Natural killer cell (primary cell): ENCODE measurements around the gene POLR3E. TPM values are rescaled to one million over a fixed set of nuclear protein-coding genes. Genes with fewer than 3 reads are reported as not detected.

Experiments used
- ATAC-seq, 3 donors: fragments of 150-1000 bp in 2 of 3; fragments of 200-7000 bp in 1 of 3; cut with Tn5 transposase; 1 replicate in 1 of 3; 2 replicates in 2 of 3; pipeline ENCODE4 v1.10.0; 2021; ENCODE audit warnings: mild to moderate bottlenecking in 2 of 3, moderate library complexity in 2 of 3
- DNase-seq, 2 donors: peaks; one replicate each; pipeline versions ENCODE4 v3.0.0 to v3.0.0-alpha.2; 2013 to 2021; ENCODE audit warnings: mixed read lengths in 1 of 2
- H3K27ac ChIP-seq: one replicate; pipeline ENCODE4 v1.5.1; 2013; ENCODE audit warnings: mild to moderate bottlenecking, low read length
- H3K27me3 ChIP-seq: one replicate; pipeline ENCODE4 v1.6.1; 2013; ENCODE audit warnings: low read length; ENCODE audit not compliant: control insufficient read depth, insufficient read depth
- H3K36me3 ChIP-seq: one replicate; pipeline ENCODE4 v1.6.1; 2013; ENCODE audit warnings: low read length; ENCODE audit not compliant: control insufficient read depth, insufficient read depth
- H3K4me1 ChIP-seq: one replicate; pipeline ENCODE4 v1.6.1; 2013; ENCODE audit warnings: low read length; ENCODE audit not compliant: control insufficient read depth, insufficient read depth
- H3K4me3 ChIP-seq: one replicate; pipeline ENCODE4 v1.5.1; 2013; ENCODE audit warnings: low read length
- H3K9me3 ChIP-seq: one replicate; pipeline ENCODE4 v1.6.1; 2013; ENCODE audit warnings: low read length; ENCODE audit not compliant: control insufficient read depth, insufficient read depth
- H3K27ac Mint-ChIP-seq, 2 donors: one replicate each; pipeline ENCODE4 v1.8.0; 2022; ENCODE audit warnings: mild to moderate bottlenecking in 2 of 2, mixed read lengths in 2 of 2, moderate library complexity in 1 of 2
- H3K27me3 Mint-ChIP-seq, 2 donors: one replicate each; pipeline ENCODE4 v1.8.0; 2022; ENCODE audit warnings: low read depth in 2 of 2, mixed read lengths in 2 of 2
- H3K36me3 Mint-ChIP-seq: one replicate; pipeline ENCODE4 v1.8.0; 2022; ENCODE audit warnings: mixed read lengths
- H3K4me1 Mint-ChIP-seq, 2 donors: one replicate each; pipeline ENCODE4 v1.8.0; 2022; ENCODE audit warnings: mixed read lengths in 2 of 2
- H3K4me3 Mint-ChIP-seq: one replicate; pipeline ENCODE4 v1.8.0; 2022; ENCODE audit warnings: mild to moderate bottlenecking, moderate library complexity, mixed read lengths
- H3K9me3 Mint-ChIP-seq, 2 donors: one replicate each; pipeline ENCODE4 v1.8.0; 2022; ENCODE audit warnings: mixed read lengths in 2 of 2
- WGBS: methylation state at CpG from one replicate; pipeline ENCODE4 v1.1.7; 2013; ENCODE audit warnings: missing lambda C conversion rate; ENCODE audit not compliant: insufficient coverage; 5-methylcytosine and 5-hydroxymethylcytosine counted together
- intact Hi-C: fragments of 100-400 bp; cut with micrococcal nuclease; formaldehyde crosslinking; loops from one replicate; pipeline ENCODE4 v1.14.2; 2022
- total RNA-seq, 4 donors: library from RNA; stranded (reverse); fragments of 120-200 nt in 1 of 4; gene quantifications; one replicate each; pipeline versions ENCODE4 v1.2.3 to v1.2.4, GENCODE V29; 2013 to 2022
- TF ChIP-seq, protein P1 (sequence below): fragments of 200-600 bp; IDR thresholded peaks from one replicate; pipeline ENCODE4 v1.8.0; 2022; ENCODE audit warnings: antibody characterized with exemption

POLR3E gene
- total RNA-seq, 3 donors from 2014 or later (not counting 1 experiment from before 2014, with no cell fraction given), result 95.0 to 116 (median 104) TPM

DNA sequence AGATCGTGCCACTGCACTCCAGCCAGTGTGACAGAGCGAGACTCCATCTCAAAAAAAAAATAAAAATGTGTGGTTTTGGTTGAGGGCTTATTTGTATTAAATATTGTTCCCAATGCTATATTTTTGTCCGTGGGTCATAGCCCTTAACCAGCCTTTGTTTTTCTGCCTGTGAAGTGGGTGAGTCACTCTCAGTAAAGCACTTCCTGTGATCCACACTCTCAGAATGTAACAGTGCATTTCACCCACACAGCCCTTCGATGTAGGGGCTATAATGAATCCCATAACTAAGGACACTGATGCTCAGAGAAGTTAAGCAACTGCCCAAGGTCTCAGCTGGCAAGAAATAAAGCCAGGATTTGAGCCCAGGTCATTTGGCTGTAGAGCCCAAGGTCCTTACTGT lies 34.7 kb upstream of the POLR3E start:
- peaks cover 19% of the 10 kb centered on the region for H3K4me1 ChIP-seq
- no peaks in the 10 kb centered on the region for H3K9me3 ChIP-seq
- Mint-ChIP-seq H3K36me3 (no peaks in the 10 kb centered on the region), H3K27me3 (no peaks in the 10 kb centered on the region), H3K27ac (peak overlapping the region; percentile 74), H3K4me1 (peaks cover 11 to 22% of the 10 kb centered on the region in 2 donors), H3K4me3 (no peak overlapping the region), H3K9me3 (no peaks in the 10 kb centered on the region)
- ATAC-seq (peak; percentile 65 to 93 (median 85)), DNase-seq (no peak)
- intact Hi-C loops, result no loop called here
- H3K4me3 ChIP-seq, result no peak overlapping the region
- peaks cover 24% of the 10 kb centered on the region for H3K36me3 ChIP-seq
- H3K27ac ChIP-seq, result peak overlapping the region; percentile 11
- TF ChIP-seq, protein P1, sequence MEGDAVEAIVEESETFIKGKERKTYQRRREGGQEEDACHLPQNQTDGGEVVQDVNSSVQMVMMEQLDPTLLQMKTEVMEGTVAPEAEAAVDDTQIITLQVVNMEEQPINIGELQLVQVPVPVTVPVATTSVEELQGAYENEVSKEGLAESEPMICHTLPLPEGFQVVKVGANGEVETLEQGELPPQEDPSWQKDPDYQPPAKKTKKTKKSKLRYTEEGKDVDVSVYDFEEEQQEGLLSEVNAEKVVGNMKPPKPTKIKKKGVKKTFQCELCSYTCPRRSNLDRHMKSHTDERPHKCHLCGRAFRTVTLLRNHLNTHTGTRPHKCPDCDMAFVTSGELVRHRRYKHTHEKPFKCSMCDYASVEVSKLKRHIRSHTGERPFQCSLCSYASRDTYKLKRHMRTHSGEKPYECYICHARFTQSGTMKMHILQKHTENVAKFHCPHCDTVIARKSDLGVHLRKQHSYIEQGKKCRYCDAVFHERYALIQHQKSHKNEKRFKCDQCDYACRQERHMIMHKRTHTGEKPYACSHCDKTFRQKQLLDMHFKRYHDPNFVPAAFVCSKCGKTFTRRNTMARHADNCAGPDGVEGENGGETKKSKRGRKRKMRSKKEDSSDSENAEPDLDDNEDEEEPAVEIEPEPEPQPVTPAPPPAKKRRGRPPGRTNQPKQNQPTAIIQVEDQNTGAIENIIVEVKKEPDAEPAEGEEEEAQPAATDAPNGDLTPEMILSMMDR, result no peak
- 45% methylated on average over 4 of the region's 4 CpGs for WGBS
- no peaks in the 10 kb centered on the region for H3K27me3 ChIP-seq

- no peak for ATAC-seq
- Histone ChIP-seq H3K9me3 (no peaks in the 10 kb centered on the region), H3K4me1 (peaks cover 19% of the 10 kb centered on the region), H3K36me3 (peaks cover 12% of the 10 kb centered on the region), H3K4me3 (no peak overlapping the region), H3K27me3 (no peaks in the 10 kb centered on the region), H3K27ac (no peak overlapping the region)
- H3K27ac Mint-ChIP-seq, result peak overlapping the region in 1 of 2 donors; percentile 74
- DNase-seq, result peak in 1 of 2 donors; percentile 46
- no peaks in the 10 kb centered on the region for H3K9me3 Mint-ChIP-seq
- 95% methylated on average over 7 of the region's 7 CpGs for WGBS
- TF ChIP-seq, protein P1, result no peak
- H3K36me3 Mint-ChIP-seq, result peaks cover 5% of the 10 kb centered on the region
- no peak overlapping the region for H3K4me3 Mint-ChIP-seq
- intact Hi-C loops, result no loop called here
- H3K27me3 Mint-ChIP-seq, result no peaks in the 10 kb centered on the region
- H3K4me1 Mint-ChIP-seq, result peaks cover 11 to 22% of the 10 kb centered on the region in 2 donors
Measured at GRCh38 chr16:22264786-22265185, 32.4 kb upstream of the POLR3E start.

GRCh38 chr16:22265351-22265750 lies 31.9 kb upstream of the POLR3E start:
- H3K36me3 ChIP-seq, result peaks cover 8% of the 10 kb centered on the region
- H3K4me1 Mint-ChIP-seq, result peaks cover 12 to 21% of the 10 kb centered on the region in 2 donors
- H3K9me3 Mint-ChIP-seq, result no peaks in the 10 kb centered on the region
- H3K4me1 ChIP-seq, result peaks cover 18% of the 10 kb centered on the region
- H3K27me3 ChIP-seq, result no peaks in the 10 kb centered on the region
- no peaks in the 10 kb centered on the region for H3K9me3 ChIP-seq
- no peaks in the 10 kb centered on the region for H3K27me3 Mint-ChIP-seq
- intact Hi-C loops, result no loop called here
- no peak overlapping the region for H3K4me3 ChIP-seq
- peaks cover 5% of the 10 kb centered on the region for H3K36me3 Mint-ChIP-seq
- TF ChIP-seq, protein P1, result no peak
- H3K27ac ChIP-seq, result no peak overlapping the region
- ATAC-seq, result no peak
- no peak for DNase-seq
- H3K4me3 Mint-ChIP-seq, result no peak overlapping the region
- H3K27ac Mint-ChIP-seq, result peak overlapping the region in 1 of 2 donors; percentile 74
- WGBS, result 94% methylated on average over 5 of the region's 5 CpGs

- DNase-seq (no peak), ATAC-seq (no peak)
- H3K4me3 ChIP-seq, result no peak overlapping the region
- H3K4me1 Mint-ChIP-seq, result peaks cover 16 to 18% of the 10 kb centered on the region in 2 donors
- WGBS, result 97% methylated on average over 19 of the region's 19 CpGs
- no peaks in the 10 kb centered on the region for H3K27me3 ChIP-seq
- H3K4me1 ChIP-seq, result peaks cover 12% of the 10 kb centered on the region
- H3K36me3 Mint-ChIP-seq, result peaks cover 5% of the 10 kb centered on the region
- H3K27me3 Mint-ChIP-seq, result no peaks in the 10 kb centered on the region
- no peaks in the 10 kb centered on the region for H3K9me3 ChIP-seq
- no peak overlapping the region for H3K27ac ChIP-seq
- H3K36me3 ChIP-seq, result peaks cover 3% of the 10 kb centered on the region
- intact Hi-C loops, result no loop called here
- TF ChIP-seq, protein P1, result no peak
- no peak overlapping the region for H3K27ac Mint-ChIP-seq
- no peak overlapping the region for H3K4me3 Mint-ChIP-seq
- H3K9me3 Mint-ChIP-seq, result no peaks in the 10 kb centered on the region
Measured at GRCh38 chr16:22266546-22266945, 30.7 kb upstream of the POLR3E start.
